Stimulated activated CD8-positive, alpha-beta memory T cell treated with anti-CD3 and anti-CD28 coated beads, Interleukin-12 subunit alpha, Interleukin-12 subunit beta, amount 100 ng/mL, for 24 hours (primary cell): Measurements from ENCODE around the gene SAMD3.
"Not testable (repeated sequence)": the region's sequence is repeated elsewhere in the genome, so short reads cannot be mapped to it uniquely, and the experiment has no call there.

Experiments
- DNase-seq: peaks from one replicate; pipeline ENCODE4 v3.0.0-alpha.2; 2020; ENCODE audit errors: extremely low read depth

The SAMD3 gene

DNA sequence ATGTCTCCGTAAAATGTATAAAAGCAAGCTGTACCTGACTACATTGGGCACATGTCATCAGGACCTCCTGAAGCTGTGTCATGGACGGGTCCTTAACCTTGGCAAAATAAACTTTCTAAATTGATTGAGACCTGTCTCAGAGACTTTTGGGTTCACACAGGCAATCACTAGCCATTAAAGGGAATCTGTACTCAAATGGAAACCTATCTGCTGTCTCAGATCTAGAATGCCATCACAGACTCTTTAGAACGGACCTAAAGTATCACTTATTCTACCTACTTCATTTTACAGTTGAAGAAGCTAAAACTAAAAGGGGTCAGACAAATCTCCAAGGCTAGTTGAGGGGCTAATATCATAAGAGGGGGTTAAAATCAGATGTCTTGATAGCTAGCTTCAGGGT, 11.1 kb downstream of the SAMD3 start:
- DNase-seq = no peak

- no peak for DNase-seq
These were observed 14.6 kb downstream of the SAMD3 start for GRCh38 chr6:130207979-130208649.

DNA sequence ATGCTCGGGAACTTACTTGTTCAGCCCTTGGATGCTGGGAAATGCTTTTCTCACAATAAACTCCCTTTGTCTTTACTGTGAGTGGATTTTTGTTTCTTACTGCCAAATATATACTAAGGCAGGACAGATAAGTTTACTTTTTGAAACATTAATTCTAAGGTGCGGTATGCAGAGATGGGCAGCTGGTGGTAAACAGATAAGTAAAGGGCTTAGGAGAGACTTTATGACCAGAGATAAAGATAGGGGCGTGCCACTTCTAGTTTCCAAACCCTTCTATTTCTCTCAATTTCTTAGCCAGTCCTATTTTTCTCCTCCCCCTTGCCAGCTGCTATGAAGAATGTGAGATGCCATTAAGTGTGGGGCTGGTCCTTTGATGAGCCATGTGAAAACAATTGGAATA, 16.3 kb downstream of the SAMD3 start:
- DNase-seq = no peak

- DNase-seq = no peak
These were observed 18.4 kb downstream of the SAMD3 start for GRCh38 chr6:130204322-130204721.

GRCh38 chr6:130203370-130203769, 19.4 kb downstream of the SAMD3 start:
- DNase-seq = no peak

DNA sequence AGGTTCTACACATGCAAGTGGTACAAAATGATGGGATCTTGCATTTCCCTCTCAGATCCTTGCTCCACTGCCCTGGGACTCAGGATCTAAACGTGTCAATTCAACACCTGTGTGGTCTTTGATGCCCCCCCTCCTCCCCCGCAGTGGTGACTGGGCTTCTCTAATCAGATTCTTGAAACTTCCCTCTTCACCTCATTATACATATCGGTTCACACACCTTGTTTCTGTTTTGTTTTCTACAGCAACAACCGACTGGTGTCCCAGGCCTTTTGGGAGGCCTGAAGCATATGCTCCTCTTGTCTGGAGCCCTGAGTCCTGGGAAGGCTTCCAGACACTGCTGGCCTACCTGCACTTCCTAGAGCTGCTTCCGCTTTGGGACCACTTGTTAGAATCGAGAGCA, 20.0 kb downstream of the SAMD3 start:
- no peak for DNase-seq

DNA sequence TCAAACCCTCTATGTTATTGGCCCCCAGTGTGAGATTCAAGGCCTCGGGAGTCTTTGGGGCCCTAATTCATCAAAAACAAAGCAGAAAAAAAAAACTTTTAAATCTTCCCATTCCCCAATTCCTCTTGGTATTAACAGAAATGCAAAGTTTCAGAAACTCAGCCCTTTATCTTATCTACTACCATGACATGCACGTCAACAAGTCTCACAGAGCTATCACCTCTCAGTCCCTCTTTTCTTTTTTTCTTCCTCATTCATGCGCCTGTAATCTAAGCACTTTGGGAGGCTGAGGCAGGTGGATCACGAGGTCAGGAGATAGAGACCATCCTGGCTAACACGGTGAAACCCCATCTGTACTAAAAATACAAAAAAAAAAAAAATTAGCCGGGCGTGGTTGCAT, 22.7 kb downstream of the SAMD3 start:
- DNase-seq = no peak

GRCh38 chr6:130198483-130199035, 24.2 kb downstream of the SAMD3 start:
- no peak for DNase-seq

DNA sequence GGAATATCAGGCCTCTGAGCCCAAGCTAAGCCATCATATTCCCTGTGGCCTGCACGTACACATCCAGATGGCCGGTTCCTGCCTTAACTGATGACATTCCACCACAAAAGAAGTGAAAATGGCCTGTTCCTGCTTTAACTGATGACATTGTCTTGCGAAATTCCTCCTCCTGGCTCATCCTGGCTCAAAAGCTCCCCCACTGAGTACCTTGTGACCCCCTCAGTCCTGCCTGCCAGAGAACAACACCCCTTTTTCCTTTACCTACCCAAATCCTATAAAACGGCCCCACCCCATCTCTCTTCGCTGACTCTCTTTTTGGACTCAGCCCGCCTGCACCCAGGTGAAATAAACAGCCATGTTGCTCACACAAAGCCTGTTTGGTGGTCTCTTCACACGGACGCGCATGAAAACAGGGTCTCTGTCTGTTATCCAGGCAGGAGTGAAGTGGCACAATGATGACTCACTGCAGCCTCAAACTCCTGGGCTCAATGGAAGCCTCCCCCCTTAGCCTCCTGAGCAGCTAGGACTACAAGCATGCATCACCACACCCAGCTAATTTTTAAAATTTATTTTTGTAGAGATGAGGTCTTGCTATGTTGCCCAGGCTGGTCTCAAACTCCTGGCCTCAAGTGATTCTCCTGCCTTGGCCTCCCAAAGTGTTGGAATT, 24.8 kb downstream of the SAMD3 start:
- DNase-seq = not testable (repeated sequence)

GRCh38 chr6:130194434-130194833, 28.3 kb downstream of the SAMD3 start:
- not testable (repeated sequence) for DNase-seq

DNA sequence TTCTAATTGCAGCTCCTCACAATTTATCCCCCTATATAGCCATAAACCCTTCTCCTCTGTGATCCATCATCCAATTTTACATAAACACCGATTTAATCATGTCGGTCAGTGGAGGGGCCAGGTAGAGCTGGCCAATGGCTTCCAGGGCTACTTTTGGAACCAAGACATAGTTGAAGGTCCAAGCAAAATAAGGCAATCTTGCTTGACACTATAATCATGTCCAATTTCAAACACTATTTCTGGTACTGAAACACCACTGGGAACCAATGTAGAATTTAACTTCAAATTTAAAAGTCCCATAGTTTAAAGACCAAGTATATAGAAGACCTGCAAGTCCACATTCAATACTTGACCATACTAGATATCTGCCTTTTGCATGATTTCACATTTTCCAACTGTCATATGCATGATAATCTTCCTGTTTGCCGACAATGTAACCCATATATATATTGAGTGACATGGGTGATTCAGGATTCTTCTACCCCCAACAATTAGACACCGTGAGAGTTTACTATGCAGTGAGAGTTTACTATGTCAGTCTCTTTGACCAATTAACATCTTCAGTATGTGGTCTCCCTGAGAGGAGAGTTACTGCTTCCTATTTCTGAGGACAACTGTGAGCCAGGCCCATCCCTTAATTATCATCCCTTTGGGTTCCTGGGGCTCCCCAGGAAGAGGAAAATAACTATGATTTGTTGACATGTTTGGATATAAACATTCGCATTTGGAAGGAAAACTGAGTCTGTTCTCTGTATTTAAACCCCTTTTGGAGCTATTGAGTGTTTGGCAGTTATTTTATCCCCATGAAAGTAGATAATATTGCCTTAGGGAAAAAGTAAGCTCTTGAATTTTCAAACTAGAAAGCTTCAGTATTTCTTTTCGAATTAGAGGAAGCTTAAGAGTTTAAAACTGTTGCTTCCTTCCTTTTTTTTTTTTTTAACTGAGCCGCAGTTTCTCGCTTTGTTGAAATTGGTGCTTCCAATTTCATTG, 31.8 kb downstream of the SAMD3 start:
- no peak for DNase-seq

DNA sequence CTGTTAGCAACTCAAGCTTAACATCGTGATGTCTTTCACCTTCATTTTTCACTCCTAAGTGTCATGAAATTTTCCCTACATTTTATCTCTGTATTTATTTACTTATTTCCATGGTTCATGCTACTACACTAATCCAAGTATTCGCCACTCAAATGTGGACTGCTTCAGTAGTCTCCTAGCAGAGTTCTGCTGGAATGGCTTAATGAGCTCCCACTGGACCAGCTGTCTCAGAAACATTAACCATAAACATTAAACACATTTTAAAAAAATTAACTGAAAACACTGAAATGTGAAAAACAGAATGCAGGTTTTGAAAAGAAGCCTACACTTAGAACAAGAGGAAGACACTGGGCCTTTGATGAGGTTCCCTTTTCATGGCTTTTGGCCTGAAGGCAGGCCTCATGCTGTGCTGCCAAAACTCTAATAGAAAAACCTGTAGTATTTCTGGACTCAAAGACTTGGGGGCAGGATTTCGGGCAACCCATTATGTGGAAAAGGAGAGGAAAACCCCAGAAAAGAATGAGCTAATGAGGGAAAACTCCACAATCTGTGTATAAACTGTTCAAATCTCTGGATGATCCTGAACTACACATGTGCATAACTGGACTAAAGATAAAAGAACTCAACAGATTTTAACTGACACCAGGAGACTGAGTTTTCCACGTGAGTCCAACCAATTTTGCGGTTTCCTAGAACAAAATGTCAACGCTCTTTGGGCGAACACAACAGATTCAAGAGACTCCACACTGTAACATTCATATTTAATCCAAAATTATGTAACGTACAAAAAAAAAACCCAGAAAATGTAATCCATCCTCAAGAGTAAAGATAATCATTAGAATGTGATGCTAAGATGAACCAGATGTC, 33.0 kb downstream of the SAMD3 start:
- no peak for DNase-seq

GRCh38 chr6:130188207-130188899, 34.4 kb downstream of the SAMD3 start:
- DNase-seq = no peak

DNA sequence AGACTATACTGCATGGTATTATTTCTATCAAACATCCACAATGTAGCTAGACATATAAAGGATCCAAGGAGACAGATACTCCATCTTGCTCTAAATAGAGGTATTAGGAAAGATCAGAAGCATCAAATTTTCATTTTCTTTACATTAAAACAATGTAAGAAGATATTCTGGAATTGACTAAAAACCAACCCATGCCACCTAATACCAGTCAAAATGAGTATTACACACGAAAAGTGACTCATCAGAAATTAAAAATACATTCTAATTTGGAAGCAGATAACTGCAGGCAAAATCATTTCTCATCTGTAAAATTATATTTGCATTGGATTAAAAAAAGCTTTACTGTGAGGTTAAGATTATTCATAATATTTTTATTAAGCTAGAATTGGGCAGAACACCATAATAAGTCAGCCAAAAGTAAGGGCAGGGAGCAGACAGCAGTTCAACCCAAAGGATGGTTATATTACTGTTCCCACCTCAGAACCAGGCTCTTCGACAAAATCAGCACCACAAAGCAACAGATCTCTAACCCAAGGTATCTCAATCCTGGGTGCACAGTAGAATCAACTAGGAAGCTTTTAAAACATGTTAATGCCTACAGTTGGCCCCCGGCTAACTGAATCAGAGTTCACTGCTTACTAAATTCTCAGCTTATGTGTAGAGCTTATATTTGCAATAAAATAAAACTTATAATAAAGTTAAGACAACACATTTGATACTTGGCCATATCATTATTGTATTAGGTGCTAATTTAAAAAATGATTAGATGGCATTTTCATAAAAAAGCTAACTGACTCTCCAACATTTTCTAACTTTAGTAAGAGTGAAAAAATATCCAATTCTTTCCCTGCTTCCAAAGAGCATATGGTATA, 35.2 kb downstream of the SAMD3 start:
- DNase-seq = no peak

GRCh38 chr6:130185658-130186057, 37.1 kb downstream of the SAMD3 start:
- DNase-seq = no peak

- DNase-seq = no peak
These were observed 39.2 kb downstream of the SAMD3 start for GRCh38 chr6:130183271-130184222.

- DNase-seq = no peak
These were observed 40.3 kb downstream of the SAMD3 start for GRCh38 chr6:130182466-130182865.

DNA sequence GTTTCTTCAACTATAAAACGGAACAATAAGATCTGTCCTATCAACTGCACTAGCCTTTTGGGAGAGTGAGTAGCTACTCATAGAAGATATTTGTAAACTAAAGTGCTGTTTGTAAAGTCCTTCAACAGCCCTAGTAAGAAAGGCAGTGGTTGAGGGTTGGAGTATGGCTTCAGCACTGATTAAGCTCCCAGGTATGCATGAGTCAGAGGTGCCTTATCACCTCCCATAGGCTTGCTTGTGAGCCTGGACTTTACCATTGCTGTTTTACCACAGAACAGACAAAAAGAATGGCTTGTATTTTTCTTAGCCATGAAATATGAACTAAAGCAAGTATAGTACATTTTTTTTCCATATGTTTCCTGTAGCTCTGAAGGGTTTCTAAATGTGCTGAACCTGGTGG, 44.1 kb downstream of the SAMD3 start:
- DNase-seq = no peak
